ENCODE measurements around the gene ASCC2. TPM values are rescaled to one million over a fixed set of nuclear protein-coding genes. Genes with fewer than 3 reads are reported as not detected.

The ASCC2 gene
- total RNA-seq, 1 experiment from 2014 or later = 43.6 TPM

GRCh38 chr22:29842740-29843139 lies 4.7 kb upstream of the ASCC2 start:
- POLR2A ChIA-PET = no interaction called here
- H3K27me3 Mint-ChIP-seq (ENCODE audit: low read depth) = no peaks in the 10 kb centered on the region
- H3K4me1 Mint-ChIP-seq = peaks cover 14% of the 10 kb centered on the region
- DNase-seq (ENCODE audit: low spot score) = no peak
- H3K27ac Mint-ChIP-seq = no peak overlapping the region
- H3K36me3 Mint-ChIP-seq = no peaks in the 10 kb centered on the region
- ATAC-seq = no peak
- H3K4me3 Mint-ChIP-seq = no peak overlapping the region
- CTCF ChIA-PET = no interaction called here
- TF ChIP-seq ZNF138 (CRISPR knock-in tag; conservative IDR thresholded peaks at IDR 0.05) (no peak), SMAD4 (CRISPR knock-in tag; IDR thresholded peaks at IDR 0.05) (no peak), ZNF396 (CRISPR knock-in tag; IDR thresholded peaks at IDR 0.05; ENCODE audit: borderline replicate concordance) (no peak), OVOL2 (CRISPR knock-in tag; IDR thresholded peaks at IDR 0.05; ENCODE audit: borderline replicate concordance) (no peak), CBFB (CRISPR knock-in tag; IDR thresholded peaks at IDR 0.05; ENCODE audit: low read depth) (no peak), NR3C1 (CRISPR knock-in tag; conservative IDR thresholded peaks at IDR 0.05; ENCODE audit: low read depth) (no peak), MYBL2 (CRISPR knock-in tag; IDR thresholded peaks at IDR 0.05) (no peak), AFF4 (CRISPR knock-in tag; IDR thresholded peaks at IDR 0.05; ENCODE audit: borderline replicate concordance) (no peak), ZNF121 (CRISPR knock-in tag; IDR thresholded peaks at IDR 0.05) (no peak), EMX1 (CRISPR knock-in tag; IDR thresholded peaks at IDR 0.05) (no peak), RELA (CRISPR knock-in tag; IDR thresholded peaks at IDR 0.05; ENCODE audit: borderline replicate concordance) (no peak), SP1 (CRISPR knock-in tag; conservative IDR thresholded peaks at IDR 0.05) (no peak), HMGXB4 (CRISPR knock-in tag; IDR thresholded peaks at IDR 0.05) (no peak), ZNF416 (CRISPR knock-in tag; IDR thresholded peaks at IDR 0.05) (no peak)
- H3K9me3 Mint-ChIP-seq = peaks cover 11% of the 10 kb centered on the region

- ATAC-seq (no peak), DNase-seq (ENCODE audit: low spot score) (no peak)
- ChIA-PET CTCF (interaction anchor here (0.5 kb wide), 1 partner anchor 153 kb away, joined by 3 read pairs; no protein-coding TSS in a partner anchor), POLR2A (no interaction called here)
- TF ChIP-seq MXD4 (CRISPR knock-in tag; IDR thresholded peaks at IDR 0.05; ENCODE audit: borderline replicate concordance) (no peak), TEAD4 (CRISPR knock-in tag; IDR thresholded peaks at IDR 0.05) (no peak), GABPB1 (CRISPR knock-in tag; IDR thresholded peaks at IDR 0.05) (no peak), TP53 (CRISPR knock-in tag; IDR thresholded peaks at IDR 0.05) (no peak), ATF6 (CRISPR knock-in tag; IDR thresholded peaks at IDR 0.05) (no peak), FOXK1 (CRISPR knock-in tag; IDR thresholded peaks at IDR 0.05) (no peak), CREB1 (CRISPR knock-in tag; IDR thresholded peaks at IDR 0.05) (no peak), TCF7 (CRISPR knock-in tag; IDR thresholded peaks at IDR 0.05; ENCODE audit: low read depth) (no peak), SMAD3 (CRISPR knock-in tag; IDR thresholded peaks at IDR 0.05; ENCODE audit: borderline replicate concordance) (no peak), ETV6 (CRISPR knock-in tag; IDR thresholded peaks at IDR 0.05) (no peak), IRF2 (CRISPR knock-in tag; IDR thresholded peaks at IDR 0.05; ENCODE audit: borderline replicate concordance, low read depth) (no peak)
- Mint-ChIP-seq H3K4me1 (peaks cover 19% of the 10 kb centered on the region), H3K4me3 (no peak overlapping the region), H3K9me3 (peaks cover 11% of the 10 kb centered on the region), H3K36me3 (no peaks in the 10 kb centered on the region), H3K27me3 (ENCODE audit: low read depth) (no peaks in the 10 kb centered on the region), H3K27ac (no peak overlapping the region)
Observed at GRCh38 chr22:29842172-29842571, 4.1 kb upstream of the ASCC2 start.

Measured in WTC11 (cell line).